Measurements from ENCODE around the gene LRRC2.

- TF ChIP-seq CTCF (IDR thresholded peaks at IDR 0.05), result no peak
- no peak for TF ChIP-seq POLR2A (IDR thresholded peaks at IDR 0.05)
- no peak for TF ChIP-seq POLR2AphosphoS5 (IDR thresholded peaks at IDR 0.05)
Measured at GRCh38 chr3:46574243-46574646, 8.1 kb upstream of the LRRC2 start.

All from breast epithelium (tissue), 3 donors.